CD4-positive, alpha-beta T cell treated with Interleukin-6 for 4 hours (primary cell): ENCODE measurements around the gene SENP6.
"Not testable (repeated sequence)": the region's sequence is repeated elsewhere in the genome, so short reads cannot be mapped to it uniquely, and the experiment has no call there.

Experiments used
- DNase-seq: peaks from one replicate; pipeline ENCODE4 v3.0.0-alpha.2; 2020; ENCODE audit warnings: mixed read lengths

SENP6 gene

GRCh38 chr6:75609639-75610590, 8.2 kb downstream of the SENP6 start:
- DNase-seq: no peak

GRCh38 chr6:75611011-75611701, 9.5 kb downstream of the SENP6 start:
- no peak for DNase-seq

- DNase-seq: peak; percentile 18
Measured at GRCh38 chr6:75611702-75612375, 10.2 kb downstream of the SENP6 start.

- no peak for DNase-seq
Measured at GRCh38 chr6:75612434-75612833, 10.8 kb downstream of the SENP6 start.

GRCh38 chr6:75613056-75613501, 11.4 kb downstream of the SENP6 start:
- no peak for DNase-seq

- no peak for DNase-seq
Measured at GRCh38 chr6:75618437-75618836, 16.8 kb downstream of the SENP6 start.

- no peak for DNase-seq
Measured at GRCh38 chr6:75619230-75619899, 17.7 kb downstream of the SENP6 start.

GRCh38 chr6:75620381-75621304, 19.0 kb downstream of the SENP6 start:
- no peak for DNase-seq

- DNase-seq: no peak
Measured at GRCh38 chr6:75621846-75622245, 20.2 kb downstream of the SENP6 start.

- DNase-seq: no peak
Measured at GRCh38 chr6:75623491-75623890, 21.8 kb downstream of the SENP6 start.

GRCh38 chr6:75624335-75624734, 22.7 kb downstream of the SENP6 start:
- DNase-seq: no peak

- DNase-seq: no peak
Measured at GRCh38 chr6:75624988-75625387, 23.3 kb downstream of the SENP6 start.

GRCh38 chr6:75626561-75626960, 24.9 kb downstream of the SENP6 start:
- DNase-seq: no peak

- DNase-seq: not testable (repeated sequence)
Measured at GRCh38 chr6:75627708-75628107, 26.0 kb downstream of the SENP6 start.

- no peak for DNase-seq
Measured at GRCh38 chr6:75631859-75632635, 30.4 kb downstream of the SENP6 start.

- no peak for DNase-seq
Measured at GRCh38 chr6:75633045-75633444, 31.4 kb downstream of the SENP6 start.

- DNase-seq: no peak
Measured at GRCh38 chr6:75642311-75642710, 40.6 kb downstream of the SENP6 start.

- DNase-seq: no peak
Measured at GRCh38 chr6:75643173-75643572, 41.5 kb downstream of the SENP6 start.

GRCh38 chr6:75656479-75656878, 54.8 kb downstream of the SENP6 start:
- no peak for DNase-seq

- no peak for DNase-seq
Measured at GRCh38 chr6:75657327-75657726, 55.6 kb downstream of the SENP6 start.

GRCh38 chr6:75666592-75666991, 64.9 kb downstream of the SENP6 start:
- no peak for DNase-seq
